Islet of Langerhans (tissue), 1 donor: ENCODE data around the gene RBM47.
A peak's percentile ranks its signal among the peaks of the same experiment; 100 is the strongest.
"Not testable (repeated sequence)": the region's sequence is repeated elsewhere in the genome, so short reads cannot be mapped to it uniquely, and the experiment has no call there.

ENCODE experiments used
- FAIRE-seq: peaks from one replicate; lab custom pipeline; 2011; peaks lifted over from hg19 to GRCh38; lab: Jason Lieb, UNC

The RBM47 gene

DNA sequence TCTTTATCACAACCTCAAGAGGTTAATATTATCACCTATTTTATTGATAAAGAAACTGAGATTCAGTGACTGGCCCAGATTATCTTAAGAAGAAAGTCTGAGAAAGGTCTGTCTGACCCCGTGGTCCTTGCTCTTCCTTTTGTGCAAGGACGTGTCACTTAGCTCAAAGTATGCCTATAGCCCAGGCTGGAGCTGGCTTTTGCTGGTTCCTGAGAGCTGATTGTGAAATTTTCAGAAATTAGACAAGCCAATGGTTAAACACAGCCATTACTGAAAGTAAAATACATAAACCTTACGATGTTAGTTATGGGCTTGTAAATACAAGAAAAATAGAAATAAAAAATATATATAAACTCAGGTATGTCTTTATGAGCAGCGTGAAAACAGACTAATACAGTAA lies 224.5 kb downstream of the RBM47 start:
- no peak for FAIRE-seq

DNA sequence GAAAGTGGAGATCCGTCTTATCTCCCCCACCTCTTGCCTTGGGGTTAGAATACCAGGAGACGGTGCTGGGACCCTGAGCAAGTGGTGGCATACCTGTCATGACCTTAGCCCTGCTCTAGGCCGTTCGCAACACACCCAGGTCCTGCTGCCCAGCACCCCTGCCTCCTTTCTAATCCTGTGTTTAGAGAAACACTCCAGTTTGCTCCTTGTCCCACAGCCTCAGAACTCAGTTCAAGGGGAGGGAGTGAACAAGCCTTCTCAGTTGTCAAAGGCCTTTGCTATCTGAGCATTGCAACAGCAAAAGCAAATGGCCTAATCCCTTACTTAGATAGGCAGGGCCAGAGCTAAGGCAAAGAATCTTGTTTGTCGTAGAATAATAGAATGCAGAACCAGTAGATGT lies 226.6 kb downstream of the RBM47 start:
- no peak for FAIRE-seq

DNA sequence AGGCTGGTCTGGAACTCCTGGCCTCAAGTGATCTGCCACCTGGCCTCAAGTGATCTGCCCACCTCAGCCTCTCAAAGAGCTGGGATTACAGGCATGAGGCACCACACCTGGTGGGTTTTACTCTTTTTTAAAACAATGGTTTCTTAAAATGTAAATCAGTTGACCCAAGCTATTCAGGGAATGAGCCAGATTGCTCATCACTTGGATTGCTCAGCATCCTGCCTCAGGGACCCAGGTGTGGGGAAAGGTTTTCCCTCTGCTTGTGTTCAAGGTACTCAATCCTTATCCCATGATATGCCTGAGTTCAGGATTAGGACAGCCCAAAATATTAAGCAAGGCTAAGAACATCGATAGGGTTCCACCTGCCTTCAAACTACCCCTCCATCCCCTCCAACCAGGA lies 227.1 kb downstream of the RBM47 start:
- FAIRE-seq: no peak

DNA sequence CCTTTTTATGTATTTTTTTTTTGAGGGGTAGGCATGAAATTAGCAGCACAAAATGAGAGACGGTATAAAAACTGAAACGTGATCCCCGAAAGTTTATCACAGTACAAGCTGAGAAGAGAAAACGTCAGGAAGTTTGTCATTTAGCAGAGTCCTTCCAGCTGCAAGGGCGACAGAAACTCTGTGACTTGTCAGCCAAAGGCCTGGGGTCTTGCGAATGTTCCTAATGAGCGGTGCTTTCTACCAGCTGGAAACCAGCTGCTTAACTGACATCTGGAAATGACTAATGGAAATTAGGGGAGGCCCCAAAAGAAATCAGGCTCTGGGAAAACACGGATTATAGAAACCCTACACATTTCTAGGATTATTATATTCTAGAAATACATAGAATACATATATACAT lies 228.0 kb downstream of the RBM47 start:
- no peak for FAIRE-seq

DNA sequence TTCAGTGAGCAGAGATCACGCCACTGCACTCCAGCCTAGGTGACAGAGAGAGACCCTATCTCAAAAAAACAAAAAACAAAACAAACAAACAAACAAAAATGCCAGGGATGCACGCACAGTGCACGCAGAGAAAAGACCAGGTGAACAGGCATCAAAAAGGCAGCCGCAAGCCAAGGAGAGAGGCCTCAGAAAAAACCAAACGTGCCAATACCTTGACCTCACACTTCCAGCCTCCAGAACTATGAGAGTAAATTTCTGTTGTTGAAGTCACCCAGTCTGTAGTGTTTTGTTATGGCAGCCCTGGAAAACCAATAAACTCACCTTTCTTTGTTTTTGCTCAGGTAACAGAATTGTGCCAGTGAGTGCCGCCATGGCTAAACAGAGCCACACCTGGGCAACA lies 228.6 kb downstream of the RBM47 start:
- no peak for FAIRE-seq

DNA sequence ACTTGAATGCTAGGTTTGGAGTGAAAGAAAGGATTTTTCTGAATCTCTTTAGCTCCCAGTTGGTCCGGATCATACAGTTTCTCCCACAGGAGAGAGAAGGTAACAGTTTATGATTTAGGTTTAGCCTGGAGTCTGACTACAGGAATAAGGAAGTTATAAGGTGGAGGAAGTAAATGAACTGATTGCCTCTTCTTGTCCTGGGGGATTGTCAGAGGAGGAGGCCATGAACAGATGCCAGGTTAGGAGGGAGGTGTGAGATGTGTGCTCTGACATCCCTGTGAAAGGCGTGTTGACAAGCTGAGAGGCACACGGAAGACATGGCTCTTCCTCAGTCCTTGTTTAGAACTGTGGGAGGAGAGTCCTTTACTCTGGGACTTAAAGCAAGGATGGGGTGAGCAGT lies 230.1 kb downstream of the RBM47 start:
- FAIRE-seq: no peak

DNA sequence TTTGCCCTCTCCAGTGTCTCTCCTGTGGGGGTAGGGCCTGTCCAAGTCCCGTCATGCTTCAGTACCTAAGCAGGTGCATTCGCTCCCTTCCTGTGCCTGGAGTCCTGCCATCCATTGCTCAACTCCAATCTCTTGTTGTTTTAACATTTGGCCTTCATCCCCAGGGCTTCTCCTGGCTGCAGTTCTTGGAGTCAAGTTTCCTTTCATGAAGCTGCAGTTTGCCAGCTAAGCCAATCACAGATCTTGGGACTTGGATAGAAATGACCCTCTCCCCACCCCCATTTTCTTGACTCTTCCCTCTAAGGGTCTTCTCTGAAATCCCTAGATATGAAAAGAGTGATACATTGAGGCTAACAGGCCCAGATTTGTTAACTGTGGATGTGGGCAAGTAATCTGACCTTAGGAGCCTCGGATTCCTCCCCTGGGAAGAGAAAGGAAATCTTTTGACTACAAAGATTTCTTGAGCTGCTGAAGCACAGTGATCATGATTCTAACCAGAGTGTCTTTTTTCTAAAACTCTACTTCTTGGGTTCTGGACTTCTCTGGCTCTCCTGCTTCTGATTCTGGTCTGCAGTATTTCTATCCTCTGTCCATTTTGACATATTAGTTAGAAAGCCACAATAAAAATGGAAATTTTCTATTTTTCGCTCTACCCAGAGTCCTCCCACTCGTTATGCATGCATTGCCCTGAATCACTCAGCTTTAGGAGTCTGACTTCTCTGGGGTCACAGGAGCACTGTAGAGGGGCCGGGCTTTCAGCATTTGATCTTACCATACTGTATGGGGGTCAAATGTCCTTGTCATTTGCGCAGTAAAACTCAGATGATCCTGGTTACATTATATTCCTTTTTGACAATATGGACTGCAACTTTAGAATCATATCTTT lies 233.5 kb downstream of the RBM47 start:
- FAIRE-seq: no peak

DNA sequence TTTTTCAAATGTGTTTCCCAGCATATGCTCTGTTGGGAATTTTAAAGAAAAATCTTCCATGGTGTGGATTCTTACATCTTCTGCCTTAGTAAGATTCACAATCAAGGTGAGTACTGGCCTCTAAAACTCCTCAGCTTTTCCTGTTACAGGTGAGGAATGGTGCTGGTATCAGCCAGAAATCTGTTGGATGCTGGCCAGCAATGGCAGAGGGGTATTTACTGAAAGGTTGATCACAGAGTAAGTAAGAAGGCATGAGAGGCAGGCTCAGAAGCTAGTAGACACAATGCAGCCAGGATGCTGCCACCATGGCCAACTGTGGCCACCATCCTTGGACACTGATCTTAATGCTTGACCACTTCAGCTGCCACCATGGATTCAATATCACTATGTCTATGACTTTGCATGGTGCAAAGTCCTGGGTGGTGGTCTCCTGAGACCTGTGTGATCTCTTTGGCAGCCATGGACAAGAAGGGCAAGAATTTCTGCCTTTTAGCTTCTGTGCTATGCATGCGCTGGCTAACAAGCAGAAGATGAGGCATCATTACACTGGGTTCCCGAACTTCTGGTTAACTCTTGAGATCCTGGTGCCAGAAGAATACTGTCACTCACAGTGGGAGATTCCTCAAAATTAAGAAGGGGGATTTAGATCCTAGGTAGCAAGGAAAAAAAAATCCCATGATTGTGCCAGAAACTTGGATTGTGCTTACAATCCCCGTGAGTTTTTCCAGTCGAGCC lies 234.3 kb downstream of the RBM47 start:
- FAIRE-seq: no peak

DNA sequence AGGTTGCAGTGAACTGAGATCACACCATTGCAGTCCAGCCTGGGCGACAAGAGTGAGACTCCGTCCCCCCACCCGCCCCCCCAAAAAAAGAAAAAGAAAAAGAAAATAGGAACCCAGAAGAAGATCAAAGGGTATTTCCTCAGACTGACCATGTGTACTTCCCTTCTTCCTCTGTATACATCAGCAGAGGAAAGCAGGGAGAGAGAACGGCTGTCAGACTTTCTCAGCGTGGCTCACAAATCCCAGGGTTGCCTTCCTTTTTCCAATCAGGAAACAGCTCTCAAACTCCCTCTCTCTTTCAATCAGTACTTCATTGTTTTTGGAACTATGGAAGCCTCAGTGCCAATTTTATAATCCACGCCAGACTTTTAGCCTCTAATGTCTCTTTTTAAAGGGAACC lies 235.4 kb downstream of the RBM47 start:
- no peak for FAIRE-seq

DNA sequence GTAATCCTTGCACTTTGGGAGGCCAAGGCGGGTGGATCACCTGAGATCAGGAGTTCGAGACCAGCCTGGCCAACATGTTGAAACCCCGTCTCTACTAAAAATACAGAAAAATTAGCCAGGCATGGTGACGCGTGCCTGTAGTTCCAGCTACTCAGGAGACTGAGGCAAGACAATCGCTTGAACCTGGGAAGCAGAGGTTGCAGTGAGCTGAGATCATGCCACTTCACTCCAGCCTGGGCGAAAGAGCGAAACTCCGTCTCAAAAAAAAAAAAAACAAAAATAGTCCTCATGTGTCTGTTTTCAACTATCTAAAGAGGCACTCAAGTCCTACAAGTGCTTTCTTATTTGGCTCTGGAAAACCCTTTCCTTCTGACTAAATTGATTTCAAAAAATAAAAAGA lies 237.4 kb downstream of the RBM47 start:
- not testable (repeated sequence) for FAIRE-seq

DNA sequence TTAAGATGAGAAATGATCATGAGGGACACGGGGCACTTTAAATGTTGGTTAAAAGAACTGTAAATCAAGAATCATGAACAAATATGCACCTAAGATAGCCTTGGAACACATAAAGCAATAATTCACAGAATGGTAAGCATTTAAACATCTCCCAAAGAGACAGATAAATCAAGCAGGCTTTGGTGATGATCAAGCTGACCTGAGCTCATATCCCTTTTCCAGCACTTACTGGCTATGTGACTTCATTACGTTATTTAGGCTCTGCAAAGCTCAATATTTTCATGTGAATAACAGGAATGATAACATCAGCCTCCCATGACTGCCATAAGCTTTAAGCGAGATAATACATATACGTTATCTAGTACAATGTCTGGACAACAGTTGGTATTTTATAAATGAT lies 239.7 kb downstream of the RBM47 start:
- peak; percentile 38 for FAIRE-seq

DNA sequence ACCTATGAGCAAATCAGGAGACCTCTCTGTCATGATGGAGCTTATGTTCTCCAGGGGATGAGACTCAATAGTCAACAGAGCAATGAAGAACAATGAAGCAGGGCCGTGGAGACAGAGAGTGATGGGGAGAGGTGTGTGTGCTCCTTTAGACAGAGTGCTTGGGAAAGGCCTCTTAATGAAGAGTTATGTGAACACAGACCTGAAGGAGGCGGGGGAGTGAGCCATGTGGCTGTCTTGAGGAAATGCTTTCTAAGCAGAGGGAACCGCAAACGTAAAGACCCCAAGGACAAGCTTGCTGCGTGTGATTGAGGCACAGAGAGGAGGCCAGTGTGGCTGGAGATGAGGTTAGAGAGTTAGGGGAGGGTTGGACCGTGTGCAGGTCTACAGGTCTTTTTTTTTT lies 241.4 kb downstream of the RBM47 start:
- FAIRE-seq: no peak

DNA sequence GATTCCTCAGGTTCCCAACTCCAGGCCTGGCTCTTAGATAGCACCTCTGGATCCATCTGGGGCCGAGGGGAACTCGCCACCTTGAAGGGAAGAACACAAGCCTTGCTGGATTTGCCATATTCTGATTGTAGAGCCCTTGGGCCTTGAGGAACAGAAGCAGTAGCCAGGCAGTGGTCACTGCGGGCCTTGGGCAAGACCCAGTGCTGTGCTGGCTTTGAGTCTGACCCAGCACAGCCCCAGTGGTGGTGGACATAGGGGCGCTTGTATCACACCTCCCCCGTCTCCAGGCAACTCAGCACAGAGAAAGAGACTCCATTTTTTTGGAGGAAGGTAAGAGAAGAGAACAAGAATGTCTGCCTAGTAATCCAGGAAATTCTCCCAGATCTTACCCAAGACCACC lies 249.0 kb downstream of the RBM47 start:
- FAIRE-seq: no peak

DNA sequence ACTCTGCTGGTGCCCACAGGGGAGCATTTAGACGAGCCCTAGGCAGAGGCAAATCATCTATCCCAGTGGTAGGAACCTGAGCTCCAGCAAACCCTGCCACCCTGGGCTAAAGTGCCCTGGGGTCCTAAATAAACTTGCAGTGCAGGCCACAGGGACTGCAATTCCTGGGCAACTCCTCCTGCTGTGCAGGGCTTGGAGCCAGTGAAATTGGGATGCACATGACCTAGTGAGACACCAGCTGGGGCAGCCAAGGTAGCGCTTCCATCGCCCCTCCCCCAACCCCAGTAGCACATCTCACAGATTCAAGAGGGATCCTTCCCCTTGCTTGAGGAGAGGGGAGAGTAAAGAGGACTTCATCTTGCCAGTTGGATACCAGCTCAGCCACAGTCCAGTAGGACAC lies 250.4 kb downstream of the RBM47 start:
- FAIRE-seq: no peak

DNA sequence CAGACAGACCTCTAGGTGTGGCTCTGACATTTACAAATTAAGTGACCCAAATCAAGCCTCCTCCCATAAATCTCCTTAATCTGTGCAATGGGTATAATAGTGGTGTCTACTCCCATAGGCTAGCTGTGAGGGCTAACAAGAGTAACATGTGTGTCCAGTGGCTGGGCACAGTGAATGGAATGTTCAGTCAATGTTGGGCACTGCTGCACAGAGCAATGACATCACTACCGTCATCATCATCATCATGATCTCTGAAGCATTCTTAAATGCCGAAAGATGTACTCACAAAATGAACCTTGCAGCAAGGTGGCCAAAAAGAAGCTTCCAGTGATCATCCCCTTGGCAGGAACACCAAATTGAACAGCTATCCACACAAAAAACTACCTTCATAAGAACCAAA lies 251.0 kb downstream of the RBM47 start:
- FAIRE-seq: no peak

DNA sequence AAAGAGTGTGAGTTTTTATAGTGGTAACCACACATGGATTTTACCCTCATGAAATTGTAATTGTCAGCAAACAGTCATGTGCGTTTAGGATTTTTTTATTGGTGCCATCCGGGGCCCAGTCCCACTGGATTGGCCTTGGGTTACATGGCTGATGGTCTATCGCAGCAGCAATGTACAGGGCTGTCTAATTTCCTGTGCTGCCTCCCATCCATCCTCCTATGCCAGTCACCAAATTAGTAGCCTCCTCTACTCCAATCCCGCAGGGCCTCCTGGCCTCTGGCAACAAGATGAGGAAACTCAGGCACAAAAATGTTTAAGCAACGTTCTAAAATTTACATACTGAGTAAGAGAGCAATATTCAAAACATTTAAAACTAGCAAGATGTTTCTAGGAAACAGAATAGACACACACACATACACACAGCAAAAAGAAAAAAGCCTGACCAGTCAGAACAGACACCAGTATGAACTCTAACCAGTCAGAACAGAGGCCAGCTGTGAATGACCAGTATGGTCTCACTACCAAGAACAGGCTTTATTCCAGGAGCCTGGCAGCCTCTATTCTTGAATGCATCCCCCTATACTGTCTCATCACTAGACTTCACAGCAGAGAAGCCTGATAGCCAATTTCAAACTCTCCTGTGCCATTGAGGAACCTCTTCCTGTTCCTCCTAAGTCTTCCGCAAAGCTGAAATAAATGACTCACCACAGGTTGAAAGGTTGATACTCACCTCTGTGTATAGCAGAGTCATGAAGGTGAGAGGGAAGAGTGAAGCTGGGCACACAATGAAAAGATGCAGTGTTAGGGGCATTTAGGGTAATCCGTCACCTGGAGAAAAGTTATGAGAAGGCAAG lies 251.9 kb downstream of the RBM47 start:
- no peak for FAIRE-seq

DNA sequence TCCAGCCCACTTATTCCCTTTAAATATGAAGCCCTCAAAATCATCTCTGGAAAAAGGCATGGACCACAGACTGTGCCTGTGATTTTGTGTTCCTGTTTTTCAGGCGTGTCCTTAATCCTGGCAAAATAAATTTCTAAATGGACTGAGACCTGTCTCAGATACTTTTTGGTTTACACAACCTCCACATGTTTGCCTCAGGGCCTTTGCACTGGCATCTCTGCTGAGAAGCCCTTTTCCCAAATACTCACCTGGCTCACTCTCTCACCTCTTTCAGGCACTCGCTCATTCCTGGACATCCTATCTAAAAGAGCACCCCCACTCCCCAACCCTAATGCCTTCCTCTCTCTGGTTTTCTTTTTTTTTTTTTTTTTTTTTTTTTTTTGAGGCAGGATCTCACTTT lies 254.0 kb downstream of the RBM47 start:
- FAIRE-seq: no peak

DNA sequence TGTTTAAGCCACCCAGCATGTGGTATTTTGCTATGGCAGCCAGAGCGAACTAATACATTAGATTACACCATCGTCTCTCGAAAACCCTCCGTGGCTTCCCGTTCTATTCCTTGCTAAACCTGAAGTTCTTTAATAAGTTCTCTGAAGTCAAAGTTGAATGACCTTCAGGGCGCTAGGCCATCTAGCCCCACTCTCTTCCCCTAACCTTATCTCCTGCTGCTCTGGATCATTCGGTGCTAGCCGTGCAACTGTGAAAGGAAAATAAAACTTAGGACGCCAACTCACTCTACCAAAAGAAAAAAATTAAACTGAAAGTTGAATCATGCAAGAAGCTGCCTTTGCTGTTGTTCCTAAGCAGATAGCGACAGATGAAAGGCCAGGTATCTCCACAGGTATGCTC lies 254.6 kb downstream of the RBM47 start:
- no peak for FAIRE-seq

DNA sequence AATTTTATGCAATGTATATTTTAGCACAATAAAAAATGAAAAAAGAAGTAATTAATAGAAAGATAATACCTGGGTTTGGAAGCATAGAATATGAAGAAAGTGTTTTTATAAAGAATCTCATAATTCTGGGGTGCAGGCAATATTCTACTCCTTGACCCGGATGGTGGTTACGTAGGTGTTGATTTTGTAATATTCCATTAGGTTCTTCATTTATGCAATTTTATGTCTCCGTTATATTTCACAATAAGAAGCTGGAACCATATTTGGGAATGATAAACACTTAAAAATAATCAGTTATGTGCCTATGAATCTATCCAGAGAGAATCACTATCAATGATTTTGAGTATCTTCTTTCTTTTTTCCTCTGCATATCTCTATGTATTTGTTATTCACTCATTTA lies 256.0 kb downstream of the RBM47 start:
- no peak for FAIRE-seq
